Mononuclear cell (primary cell): ENCODE data around the gene PI4KA. TPM values are rescaled to one million over a fixed set of nuclear protein-coding genes. Genes with fewer than 3 reads are reported as not detected.
"Not testable (repeated sequence)": the region's sequence is repeated elsewhere in the genome, so short reads cannot be mapped to it uniquely, and the experiment has no call there.

Experiments used
- H3K27me3 ChIP-seq: 2 replicates; pipeline ENCODE4 v1.6.0; 2011; ENCODE audit warnings: low read length, control low read depth; ENCODE audit not compliant: insufficient read depth
- H3K4me1 ChIP-seq: 2 replicates; pipeline ENCODE4 v1.5.1; 2011; ENCODE audit warnings: mild to moderate bottlenecking, low read length, control low read depth; ENCODE audit not compliant: insufficient read depth
- H3K4me3 ChIP-seq: 2 replicates; pipeline ENCODE4 v1.5.1; 2011; ENCODE audit warnings: mild to moderate bottlenecking, low read length, moderate library complexity
- H3K9me3 ChIP-seq: 2 replicates; pipeline ENCODE4 v1.5.1; 2011; ENCODE audit warnings: low read depth, mild to moderate bottlenecking, control low read depth, low read length
- total RNA-seq: library from RNA; depleted of rRNA; stranded (reverse); fragments of >200 nt; gene quantifications from one replicate; pipeline ENCODE4 v1.2.3, GENCODE V29; 2012

Gene PI4KA
- total RNA-seq, 1 donor: 83.0 TPM

DNA sequence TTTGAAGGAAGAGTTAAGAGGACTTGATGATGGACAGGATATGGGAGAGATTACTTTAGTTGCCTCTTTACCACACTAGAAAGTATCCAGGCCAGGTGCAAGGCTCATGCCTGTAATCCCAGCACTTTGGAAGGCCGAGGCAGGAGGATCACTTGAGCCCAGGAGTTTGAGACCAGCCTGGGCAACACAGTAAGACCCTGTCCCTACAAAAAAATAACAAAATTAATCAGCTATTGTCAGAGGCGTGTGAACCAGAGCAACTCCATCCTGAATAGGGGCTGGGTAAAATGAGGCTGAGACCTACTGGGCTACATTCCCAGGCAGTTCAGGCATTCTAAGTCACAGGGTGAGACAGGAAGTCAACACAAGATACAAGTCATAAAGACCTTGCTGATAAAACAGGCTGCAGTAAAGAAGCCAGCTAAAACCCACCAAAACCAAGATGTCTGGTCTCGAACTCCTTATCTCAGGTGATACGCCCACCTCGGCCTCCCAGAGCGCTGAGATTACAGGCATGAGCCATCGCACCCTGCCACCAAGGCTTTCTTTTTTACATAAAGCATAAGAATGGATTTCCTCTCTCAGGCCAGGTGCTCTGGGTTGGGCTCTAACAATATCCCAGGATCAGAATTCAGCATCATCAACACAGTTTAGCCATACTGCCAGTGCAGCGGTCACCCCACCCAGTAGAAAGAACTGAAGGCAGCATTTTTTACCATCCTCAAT, 17.8 kb downstream of the PI4KA start:
- Histone ChIP-seq H3K27me3 (no peaks in the 10 kb centered on the region), H3K4me3 (no peak overlapping the region), H3K9me3 (no peaks in the 10 kb centered on the region), H3K4me1 (peaks cover 24% of the 10 kb centered on the region)

DNA sequence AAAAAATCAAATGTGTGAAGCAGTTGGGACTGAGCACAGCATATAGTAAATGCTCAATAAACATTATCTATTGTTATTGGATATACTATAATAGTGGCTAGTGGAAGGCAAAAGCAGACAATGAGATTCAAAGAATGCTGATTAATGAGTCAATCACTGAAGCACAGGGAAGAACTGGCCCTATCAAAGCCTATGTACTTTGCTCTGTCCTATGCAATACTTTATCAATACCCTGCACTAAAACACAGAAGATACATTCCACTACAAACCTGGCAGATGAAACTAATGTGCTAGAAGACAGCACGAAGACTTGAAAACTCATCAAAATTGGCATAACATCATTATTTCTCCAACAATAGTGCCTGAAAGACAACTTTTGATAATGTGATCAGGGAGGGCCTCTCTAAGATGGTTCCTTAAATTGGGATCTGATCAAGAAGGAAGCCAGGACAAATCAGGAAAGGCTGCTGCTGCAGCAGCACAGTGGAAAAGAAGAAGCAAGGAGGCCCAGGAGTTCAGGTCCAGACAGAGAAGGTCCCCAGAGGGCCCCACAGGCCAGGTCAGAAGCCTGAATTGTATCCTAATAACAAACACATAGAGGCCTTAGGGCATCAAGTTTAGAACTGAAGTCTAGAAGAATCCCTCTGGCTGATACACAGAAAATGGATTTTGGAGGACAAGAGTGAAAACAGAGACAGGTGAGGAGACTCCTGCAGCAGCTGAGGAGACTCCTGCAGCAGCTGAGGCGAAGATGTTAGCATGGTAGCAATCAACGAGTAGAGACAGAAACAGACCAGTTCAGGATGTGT, 18.6 kb downstream of the PI4KA start:
- Histone ChIP-seq H3K9me3 (no peaks in the 10 kb centered on the region), H3K4me1 (peaks cover 24% of the 10 kb centered on the region), H3K4me3 (no peak overlapping the region)

DNA sequence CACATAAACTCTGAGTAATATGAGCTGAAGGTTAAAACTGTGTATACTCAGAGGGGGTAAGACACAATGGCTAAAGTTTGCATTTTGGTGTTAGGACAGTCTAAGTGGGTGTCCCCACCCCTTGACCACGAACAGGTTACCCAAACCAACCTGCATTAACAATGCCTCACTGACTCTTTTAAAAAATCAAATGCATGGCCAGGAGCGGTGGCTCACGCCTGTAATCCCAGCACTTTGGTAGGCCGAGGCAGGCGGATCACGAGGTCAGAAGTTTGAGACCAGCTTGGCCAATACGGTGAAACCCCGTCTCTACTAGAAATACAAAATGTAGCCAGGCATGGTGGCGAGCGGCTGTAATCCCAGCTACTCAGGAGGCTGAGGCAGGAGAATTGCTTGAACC, 19.3 kb downstream of the PI4KA start:
- peaks cover 24% of the 10 kb centered on the region for H3K4me1 ChIP-seq
- not testable (repeated sequence) for H3K4me3 ChIP-seq, H3K9me3 ChIP-seq, H3K27me3 ChIP-seq

More for the DNA sequence above, 18.6 kb downstream of the PI4KA start:
- no peaks in the 10 kb centered on the region for H3K27me3 ChIP-seq

DNA sequence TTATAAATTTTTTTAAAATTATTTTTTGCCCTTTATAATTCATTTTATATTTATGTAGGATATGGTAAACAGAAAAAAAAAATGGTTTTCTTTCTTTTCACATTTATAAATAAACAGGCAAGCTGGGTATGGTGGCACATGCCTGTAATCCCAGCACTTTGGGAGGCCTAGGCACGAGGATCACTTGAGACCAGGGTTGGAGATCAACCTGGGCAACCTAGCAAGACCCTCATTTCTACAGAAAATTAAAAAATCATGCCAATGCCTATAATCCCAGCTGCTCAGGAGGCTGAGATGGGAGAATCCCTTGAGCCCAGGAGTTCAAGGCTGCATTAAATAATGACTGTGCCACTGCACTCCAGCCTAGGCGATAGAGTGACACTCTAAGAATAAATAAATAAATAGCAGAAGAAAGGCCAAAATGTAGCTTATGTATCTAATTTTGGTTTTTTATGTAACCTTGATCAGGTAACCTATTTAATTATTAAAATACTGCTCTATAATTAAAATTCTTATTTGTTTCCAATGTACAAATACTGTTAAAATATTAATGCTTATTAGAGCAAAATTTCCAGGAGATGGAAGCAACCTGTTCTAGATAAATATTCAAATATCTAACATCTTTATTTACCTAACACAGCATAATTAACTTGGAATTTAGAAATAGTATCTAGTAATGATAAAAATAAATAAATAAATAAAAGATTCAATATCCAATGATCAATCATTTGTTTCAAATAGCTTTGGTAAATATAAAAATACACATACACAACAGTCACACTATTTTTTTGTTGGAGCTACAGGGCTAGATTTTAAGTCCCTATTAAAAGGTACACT, 21.4 kb downstream of the PI4KA start:
- Histone ChIP-seq H3K9me3 (no peaks in the 10 kb centered on the region), H3K4me3 (no peak overlapping the region), H3K27me3 (no peaks in the 10 kb centered on the region), H3K4me1 (peaks cover 24% of the 10 kb centered on the region)

DNA sequence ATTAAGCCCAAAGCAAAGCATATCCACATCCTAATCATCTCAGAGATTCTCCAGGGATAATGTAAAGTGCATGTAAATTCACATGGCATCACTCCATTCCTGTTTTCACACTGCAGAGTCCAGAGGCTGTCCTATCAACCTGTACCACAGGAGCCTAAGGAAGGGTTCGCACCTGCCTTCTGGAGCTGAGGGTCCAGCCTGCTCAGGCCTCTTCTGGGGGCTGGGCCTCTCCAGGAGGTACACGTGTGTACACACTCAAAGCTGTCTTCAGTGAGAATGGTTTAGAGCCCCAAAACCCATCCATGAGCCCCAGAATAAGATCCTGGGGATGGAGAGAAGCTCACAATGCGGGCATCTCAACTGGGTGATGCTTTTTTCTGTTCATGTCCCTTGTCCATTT, 23.9 kb downstream of the PI4KA start:
- H3K4me1 ChIP-seq: peaks cover 12% of the 10 kb centered on the region
- H3K27me3 ChIP-seq: no peaks in the 10 kb centered on the region
- H3K9me3 ChIP-seq: no peaks in the 10 kb centered on the region
- no peak overlapping the region for H3K4me3 ChIP-seq

DNA sequence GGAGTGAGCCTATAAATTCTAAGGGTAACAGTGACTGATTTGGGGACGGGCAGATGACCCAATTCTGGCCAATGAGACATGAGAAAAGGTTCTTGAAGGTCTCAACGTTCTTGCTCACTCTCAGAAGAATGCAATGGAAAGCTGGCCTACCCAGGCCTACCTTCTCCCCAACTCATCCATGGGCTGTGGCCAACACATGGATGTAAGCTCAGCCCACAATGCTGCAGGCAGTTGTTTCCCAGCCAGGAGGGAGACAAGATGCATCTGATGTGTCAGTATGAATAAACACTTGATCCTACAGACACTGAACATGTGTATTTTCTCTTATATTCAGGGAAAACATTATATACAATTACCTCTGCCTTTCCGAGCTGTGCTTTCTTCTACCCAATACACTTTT, 24.4 kb downstream of the PI4KA start:
- no peaks in the 10 kb centered on the region for H3K9me3 ChIP-seq
- H3K27me3 ChIP-seq: no peaks in the 10 kb centered on the region
- H3K4me3 ChIP-seq: no peak overlapping the region
- H3K4me1 ChIP-seq: peaks cover 12% of the 10 kb centered on the region

DNA sequence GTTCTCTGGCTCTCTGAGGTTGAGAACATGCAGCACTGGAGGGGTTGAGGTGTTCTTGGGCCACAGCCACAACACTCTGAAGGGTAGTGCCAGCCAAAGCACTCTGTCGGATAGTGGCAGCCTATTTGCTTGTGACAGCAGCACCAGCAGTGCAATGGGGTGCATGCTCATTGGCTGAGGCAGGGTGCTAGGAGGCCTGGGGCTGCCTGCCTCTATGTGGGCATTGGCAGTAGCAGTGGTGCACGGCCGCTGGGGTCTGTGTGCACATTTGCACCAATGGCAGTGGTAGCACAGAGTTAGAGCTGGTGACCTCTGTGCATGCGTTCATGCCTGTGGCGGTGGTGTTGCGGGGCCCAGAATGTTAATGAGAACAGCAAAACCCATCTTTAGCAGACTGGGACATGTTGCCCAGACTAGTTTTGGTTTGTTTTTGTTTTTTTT, 25.4 kb downstream of the PI4KA start:
- Histone ChIP-seq H3K27me3 (no peaks in the 10 kb centered on the region), H3K9me3 (no peaks in the 10 kb centered on the region), H3K4me1 (peaks cover 12% of the 10 kb centered on the region), H3K4me3 (no peak overlapping the region)

DNA sequence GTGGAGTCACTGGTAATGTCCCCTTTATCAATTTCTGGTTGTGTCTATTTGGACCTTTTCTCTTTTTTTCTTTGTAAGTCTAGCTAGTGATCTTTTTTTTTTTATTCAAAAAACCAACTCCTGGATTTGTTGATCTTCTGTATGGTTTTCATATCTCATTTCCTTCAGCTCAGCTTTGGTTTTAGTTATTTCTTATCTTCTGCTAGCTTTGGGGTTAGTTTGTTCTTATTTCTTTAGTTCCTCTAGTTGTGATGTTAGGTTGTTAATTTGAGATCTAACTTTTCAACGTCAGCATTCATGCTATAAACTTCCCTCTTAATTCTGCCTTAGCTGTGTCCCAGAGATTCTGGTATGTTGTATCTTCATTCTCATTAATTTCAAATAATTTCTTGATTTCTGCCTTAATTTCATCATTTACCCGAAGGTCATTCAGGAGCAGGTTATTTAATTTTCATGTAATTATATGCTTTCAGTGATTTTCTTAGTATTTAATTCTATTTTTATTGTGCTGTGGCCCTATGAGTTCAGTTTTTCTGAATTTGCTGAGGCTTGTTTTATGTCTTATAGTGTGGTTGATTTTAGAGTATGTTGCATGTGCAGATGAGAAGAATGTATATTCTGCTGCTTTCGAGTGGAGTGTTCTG, 29.0 kb downstream of the PI4KA start:
- H3K4me1 ChIP-seq: no peaks in the 10 kb centered on the region

DNA sequence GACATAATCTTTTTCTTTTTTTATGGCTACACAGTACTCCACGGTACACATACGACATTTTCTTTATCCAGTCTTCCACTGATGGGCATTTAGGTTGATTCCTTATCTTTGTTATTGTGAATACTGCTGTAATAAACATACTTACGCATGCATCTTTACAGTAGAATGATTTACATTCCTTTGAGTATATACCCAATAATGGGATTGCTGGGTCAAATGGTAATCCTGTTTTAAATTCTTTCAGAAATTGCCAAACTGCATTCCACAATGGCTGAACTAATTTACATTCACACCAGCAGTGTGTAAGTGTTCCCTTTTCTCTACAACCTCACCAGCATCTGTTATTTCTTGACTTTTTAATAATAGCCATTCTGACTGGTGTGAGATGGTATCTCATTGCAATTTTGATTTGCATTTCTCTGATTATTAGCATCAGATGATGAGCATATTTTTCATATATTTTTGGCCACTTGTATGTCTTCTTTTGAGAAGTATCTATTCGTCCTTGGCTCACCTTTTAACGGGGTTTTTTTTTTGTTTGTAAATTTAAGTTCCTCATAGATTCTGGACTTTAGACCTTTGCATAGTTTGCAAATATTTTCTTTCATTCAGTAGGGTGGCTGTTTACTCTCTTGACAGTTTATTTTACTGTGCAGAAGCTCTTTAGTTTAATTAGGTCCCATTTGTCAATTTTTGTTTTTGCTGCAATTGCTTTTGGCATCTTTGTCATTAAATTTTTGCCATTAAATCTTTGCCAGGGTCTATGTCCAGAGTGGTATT, 32.0 kb downstream of the PI4KA start:
- not testable (repeated sequence) for H3K4me1 ChIP-seq, H3K4me3 ChIP-seq, H3K9me3 ChIP-seq, H3K27me3 ChIP-seq

More for the DNA sequence above, 29.0 kb downstream of the PI4KA start:
- Histone ChIP-seq H3K27me3 (no peaks in the 10 kb centered on the region), H3K4me3 (no peak overlapping the region), H3K9me3 (no peaks in the 10 kb centered on the region)

DNA sequence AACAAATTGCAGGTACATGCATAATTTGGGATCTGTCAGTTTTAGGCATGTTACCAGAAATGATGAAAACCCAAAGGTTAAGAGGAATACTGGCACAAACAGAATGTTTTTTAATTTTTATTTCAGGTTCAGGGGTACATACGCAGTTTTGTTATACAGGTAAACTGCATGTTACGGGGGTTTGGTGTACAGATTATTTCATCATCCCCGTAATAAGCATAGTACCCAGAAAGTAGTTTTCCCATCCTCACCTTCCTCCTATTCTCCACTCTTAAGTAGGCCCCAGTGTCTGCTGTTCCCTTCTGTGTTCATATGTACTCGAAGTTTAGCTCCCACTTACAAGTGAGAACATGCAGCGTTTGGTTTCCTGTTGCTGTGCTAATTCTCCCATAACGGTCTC, 33.0 kb downstream of the PI4KA start:
- Histone ChIP-seq H3K4me1 (no peaks in the 10 kb centered on the region), H3K9me3 (no peaks in the 10 kb centered on the region), H3K27me3 (no peaks in the 10 kb centered on the region), H3K4me3 (no peak overlapping the region)

DNA sequence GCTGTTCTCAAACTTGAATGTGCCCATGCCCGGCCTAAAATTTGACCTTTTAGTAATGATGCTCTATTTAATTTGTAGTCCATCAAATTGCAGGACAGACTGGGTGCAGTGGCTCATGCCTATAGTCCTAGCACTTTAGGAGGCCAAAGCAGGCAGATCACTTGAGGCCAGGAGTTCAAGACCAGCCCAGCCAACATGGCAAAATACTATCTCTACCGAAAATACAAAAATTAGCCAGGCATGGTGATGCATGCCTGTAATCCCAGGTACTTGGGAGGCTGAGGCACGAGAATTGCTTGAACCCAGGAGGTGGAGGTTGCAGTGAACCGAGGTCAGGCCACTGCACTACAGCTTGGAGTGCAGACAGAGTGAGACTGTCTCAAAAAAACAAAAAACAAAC, 33.4 kb downstream of the PI4KA start:
- H3K4me1 ChIP-seq, H3K27me3 ChIP-seq, H3K9me3 ChIP-seq, H3K4me3 ChIP-seq: not testable (repeated sequence)

DNA sequence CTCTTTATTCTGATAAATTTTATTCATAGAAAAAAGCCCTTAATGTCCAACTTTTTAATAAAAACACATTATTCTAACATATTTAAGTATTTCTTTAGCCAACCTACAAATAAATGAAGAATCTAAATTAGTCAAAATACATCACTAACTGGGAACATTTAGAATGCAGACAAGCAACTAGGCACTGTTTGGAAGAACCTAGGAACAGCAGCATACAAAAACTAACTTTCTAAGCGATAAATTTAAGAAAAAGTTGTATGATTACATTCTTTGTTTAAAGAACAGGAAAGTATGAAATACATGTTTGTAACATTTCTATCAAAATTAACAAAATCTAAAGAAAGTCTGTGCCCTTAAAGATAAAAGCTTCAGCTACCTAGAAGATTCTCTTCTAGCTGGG, 35.3 kb downstream of the PI4KA start:
- H3K27me3 ChIP-seq: no peaks in the 10 kb centered on the region
- no peaks in the 10 kb centered on the region for H3K9me3 ChIP-seq
- no peaks in the 10 kb centered on the region for H3K4me1 ChIP-seq
- no peak overlapping the region for H3K4me3 ChIP-seq

DNA sequence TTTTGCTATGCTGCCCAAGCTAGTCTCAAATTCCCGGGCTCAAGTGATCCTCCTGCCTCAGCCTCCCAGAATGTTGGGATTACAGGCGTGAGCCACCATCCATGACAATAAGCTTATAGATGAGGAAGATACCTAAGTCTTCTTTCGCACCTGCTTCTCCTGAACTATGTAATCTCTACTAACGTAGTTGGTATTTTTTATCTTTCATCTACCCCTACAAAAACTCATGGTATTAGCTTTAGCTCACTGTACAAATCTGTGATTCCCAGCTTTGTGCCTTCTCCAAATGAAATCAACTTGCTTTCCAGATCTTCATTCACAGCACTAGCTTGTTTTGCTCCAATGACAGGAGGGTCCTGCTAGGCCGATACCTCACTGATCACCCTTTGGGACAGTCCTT, 36.4 kb downstream of the PI4KA start:
- no peaks in the 10 kb centered on the region for H3K9me3 ChIP-seq
- no peaks in the 10 kb centered on the region for H3K4me1 ChIP-seq
- no peaks in the 10 kb centered on the region for H3K27me3 ChIP-seq
- H3K4me3 ChIP-seq: no peak overlapping the region

DNA sequence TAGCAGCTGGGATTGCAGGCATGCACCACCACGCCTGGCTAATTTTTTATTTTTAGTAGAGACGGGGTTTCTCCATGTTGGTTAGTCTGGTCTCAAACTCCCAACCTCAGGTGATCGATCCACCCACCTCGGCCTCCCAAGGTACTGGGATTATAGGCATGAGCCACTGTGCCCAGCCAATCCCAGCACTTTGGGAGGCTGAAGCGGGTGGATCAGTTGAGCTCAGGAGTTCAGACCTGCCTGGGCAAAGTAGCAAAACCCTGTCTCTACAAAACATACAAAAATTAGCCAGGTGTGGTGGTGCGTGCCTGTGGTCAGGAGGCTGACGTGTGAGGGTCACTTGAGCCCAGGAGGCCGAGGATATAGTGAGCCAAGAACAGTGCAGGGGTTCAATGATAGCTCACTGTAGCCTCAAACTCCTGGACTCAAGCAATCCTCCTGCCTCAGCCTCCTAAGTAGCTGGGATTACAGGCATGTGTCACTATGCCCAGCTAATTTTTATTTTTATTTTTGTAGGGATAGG, 36.8 kb downstream of the PI4KA start:
- not testable (repeated sequence) for H3K4me3 ChIP-seq, H3K4me1 ChIP-seq, H3K9me3 ChIP-seq

More for the DNA sequence above, 36.8 kb downstream of the PI4KA start:
- not testable (repeated sequence) for H3K27me3 ChIP-seq
